SK-N-SH (cell line): ENCODE data around the gene ERVFRD-1. TPM values are rescaled to one million over a fixed set of nuclear protein-coding genes. Genes with fewer than 3 reads are reported as not detected.

Experiments used
- CTCF ChIA-PET: fragments of 300-600, 350-600 bp; formaldehyde crosslinking; extraction: SDS; loops from one replicate; lab custom pipeline; 2021; lab: Yijun Ruan, JAX
- POLR2A ChIA-PET: fragments of 350-600 bp; sonication (Branson Sonifier 250); formaldehyde crosslinking; extraction: SDS; loops from one replicate; lab custom pipeline; 2020; ENCODE audit warnings: antibody characterized with exemption, inconsistent platforms; lab: Yijun Ruan, JAX
- DNase-seq: peaks from one replicate; pipeline ENCODE4 v3.0.0; 2012
- H2AFZ ChIP-seq: fragments of 200-600 bp; sonication (generic); 2 replicates; pipeline ENCODE4 v1.8.1; 2016; ENCODE audit warnings: antibody characterized with exemption, mild to moderate bottlenecking, low read depth
- H3F3A ChIP-seq: fragments of 200-600 bp; sonication (generic); replicated peaks from 2 replicates; pipeline ENCODE3; 2016; ENCODE audit warnings: antibody characterized with exemption, mild to moderate bottlenecking; ENCODE audit not compliant: insufficient read depth
- H3K27ac ChIP-seq, 2 experiments: fragments of 200-500 bp in 1 of 2; fragments of 200-600 bp in 1 of 2; sonication (Bioruptor generic) in 1 of 2; sonication (generic), shearing (Covaris generic) in 1 of 2; 2 replicates each; pipeline versions ENCODE4 v1.5.1 to v1.6.1; 2014 to 2016; ENCODE audit warnings: low read depth in 2 of 2, inconsistent platforms in 1 of 2, low read length in 1 of 2, mild to moderate bottlenecking in 1 of 2, mixed read lengths in 1 of 2
- H3K27me3 ChIP-seq: fragments of 200-600 bp; sonication (generic), shearing (Covaris generic); 2 replicates; pipeline ENCODE4 v1.6.1; 2016; ENCODE audit warnings: mixed run types; ENCODE audit not compliant: insufficient read depth
- H3K36me3 ChIP-seq, 2 experiments: fragments of 200-500 bp in 1 of 2; fragments of 200-600 bp in 1 of 2; sonication (Bioruptor generic) in 1 of 2; sonication (generic) in 1 of 2; replicated peaks in 1 of 2; 2 replicates each; pipeline versions ENCODE3 to v1.5.1; 2014 to 2016; ENCODE audit warnings: low read length in 1 of 2, mild to moderate bottlenecking in 1 of 2; ENCODE audit not compliant: insufficient read depth in 2 of 2, control insufficient read depth in 1 of 2
- H3K4me1 ChIP-seq, 2 experiments: fragments of 200-500 bp in 1 of 2; fragments of 200-600 bp in 1 of 2; sonication (Bioruptor generic) in 1 of 2; sonication (generic), shearing (Covaris generic) in 1 of 2; 2 replicates each; pipeline versions ENCODE4 v1.5.1 to v1.6.1; 2014 to 2016; ENCODE audit warnings: low read depth in 1 of 2, low read length in 1 of 2, mixed run types in 1 of 2; ENCODE audit not compliant: insufficient read depth in 2 of 2, control insufficient read depth in 1 of 2
- H3K4me2 ChIP-seq: fragments of 200-600 bp; sonication (generic), shearing (Covaris generic); 2 replicates; pipeline ENCODE4 v1.6.1; 2017; ENCODE audit warnings: mixed run types
- H3K4me3 ChIP-seq, 2 experiments: fragments of 200-500 bp in 1 of 2; fragments of 200-600 bp in 1 of 2; sonication (Bioruptor generic) in 1 of 2; sonication (generic), shearing (Covaris generic) in 1 of 2; 2 replicates each; pipeline versions ENCODE4 v1.5.1 to v1.8.1; 2014 to 2016; ENCODE audit warnings: low read depth in 2 of 2, inconsistent platforms in 1 of 2, low read length in 1 of 2, mild to moderate bottlenecking in 1 of 2, mixed read lengths in 1 of 2, moderate library complexity in 1 of 2
- H3K79me2 ChIP-seq: fragments of 200-600 bp; sonication (generic); 2 replicates; pipeline ENCODE4 v1.8.1; 2017; ENCODE audit warnings: mild to moderate bottlenecking; ENCODE audit not compliant: insufficient read depth
- H3K9ac ChIP-seq: fragments of 200-600 bp; sonication (generic); 2 replicates; pipeline ENCODE4 v1.6.1; 2017; ENCODE audit warnings: mixed run types
- H3K9me2 ChIP-seq: fragments of 200-600 bp; sonication (generic); 2 replicates; pipeline ENCODE4 v1.6.1; 2017; ENCODE audit warnings: mixed run types
- H3K9me3 ChIP-seq: fragments of 200-600 bp; sonication (generic); 2 replicates; pipeline ENCODE4 v1.6.1; 2017; ENCODE audit warnings: mixed run types, mild to moderate bottlenecking, moderate library complexity
- H4K20me1 ChIP-seq: fragments of 200-600 bp; sonication (generic); 2 replicates; pipeline ENCODE4 v1.6.1; 2017; ENCODE audit warnings: mild to moderate bottlenecking, mixed run types; ENCODE audit not compliant: insufficient read depth
- CHD2 ChIP-seq: fragments of 150-350 bp; IDR thresholded peaks from 2 replicates; pipeline ENCODE4 v1.6.1; 2018; ENCODE audit warnings: low read length; ENCODE audit not compliant: partially characterized antibody
- ELF1 ChIP-seq: IDR thresholded peaks from 2 replicates; pipeline ENCODE4 v1.4.0; 2012
- FOSL2 ChIP-seq: IDR thresholded peaks from 2 replicates; pipeline ENCODE4 v1.4.0; 2012; ENCODE audit warnings: low read depth, mild to moderate bottlenecking, moderate library complexity, borderline replicate concordance
- GATA2 ChIP-seq: sonication (generic); formaldehyde crosslinking; IDR thresholded peaks from 2 replicates; pipeline ENCODE4 v1.5.0; 2020; ENCODE audit warnings: mild to moderate bottlenecking, missing genetic modification reagents
- JUND ChIP-seq: IDR thresholded peaks from 2 replicates; pipeline ENCODE4 v1.4.0; 2012
- MEF2A ChIP-seq: IDR thresholded peaks from 2 replicates; pipeline ENCODE4 v1.4.0; 2012; ENCODE audit warnings: low read depth, borderline replicate concordance
- NRF1 ChIP-seq: IDR thresholded peaks from 2 replicates; pipeline ENCODE4 v1.6.1; 2012; ENCODE audit warnings: low read depth, mild to moderate bottlenecking, low read length
- POLR2AphosphoS5 ChIP-seq: IDR thresholded peaks from 2 replicates; pipeline ENCODE4 v1.6.1; 2012; ENCODE audit warnings: low read depth, low read length
- RAD21 ChIP-seq: IDR thresholded peaks from 2 replicates; pipeline ENCODE4 v1.6.1; 2012; ENCODE audit warnings: mild to moderate bottlenecking, low read length
- RCOR1 ChIP-seq: fragments of 150-350 bp; IDR thresholded peaks from 2 replicates; pipeline ENCODE4 v1.6.1; 2017; ENCODE audit warnings: antibody characterized with exemption, low read length
- RFX5 ChIP-seq: IDR thresholded peaks from 2 replicates; pipeline ENCODE4 v1.6.1; 2012; ENCODE audit warnings: mild to moderate bottlenecking, improper control_type of control experiment, low read length
- RXRA ChIP-seq: IDR thresholded peaks from 2 replicates; pipeline ENCODE4 v1.4.0; 2012; ENCODE audit warnings: low read depth, mild to moderate bottlenecking, borderline replicate concordance
- TAF1 ChIP-seq: IDR thresholded peaks from 2 replicates; pipeline ENCODE4 v1.6.1; 2012; ENCODE audit warnings: low read depth, mild to moderate bottlenecking, low read length, moderate library complexity, borderline replicate concordance
- TCF12 ChIP-seq: IDR thresholded peaks from 2 replicates; pipeline ENCODE4 v1.4.0; 2012
- WGBS: methylation state at CpG from one replicate; pipeline ENCODE4 v1.1.6; 2017; ENCODE audit warnings: low lambda C conversion rate; 5-methylcytosine and 5-hydroxymethylcytosine counted together
- polyA plus RNA-seq, 3 experiments: library from polyadenylated mRNA; depleted of rRNA; stranded (reverse); fragments of >200 nt; gene quantifications; 2 replicates each; pipeline ENCODE4 v1.2.3, GENCODE V29; 2012
- TF ChIP-seq, protein P1 (sequence below): fragments of 200-600 bp; sonication (generic); IDR thresholded peaks from 2 replicates; pipeline ENCODE4 v1.6.1; 2017; ENCODE audit warnings: antibody characterized with exemption, mild to moderate bottlenecking, moderate library complexity
- TF ChIP-seq, protein P2 (sequence below): IDR thresholded peaks from 2 replicates; pipeline ENCODE4; 2012
- TF ChIP-seq, protein P3 (sequence below): IDR thresholded peaks from 2 replicates; pipeline ENCODE4 v1.4.0; 2012; ENCODE audit warnings: low read depth, borderline replicate concordance
- TF ChIP-seq, protein P4 (sequence below): IDR thresholded peaks from 2 replicates; pipeline ENCODE4 v1.4.0; 2012; ENCODE audit warnings: low read depth, borderline replicate concordance

The ERVFRD-1 gene
- polyA plus RNA-seq, 1 of the 3 experiments (the other 2 are of a cell fraction): not detected

DNA sequence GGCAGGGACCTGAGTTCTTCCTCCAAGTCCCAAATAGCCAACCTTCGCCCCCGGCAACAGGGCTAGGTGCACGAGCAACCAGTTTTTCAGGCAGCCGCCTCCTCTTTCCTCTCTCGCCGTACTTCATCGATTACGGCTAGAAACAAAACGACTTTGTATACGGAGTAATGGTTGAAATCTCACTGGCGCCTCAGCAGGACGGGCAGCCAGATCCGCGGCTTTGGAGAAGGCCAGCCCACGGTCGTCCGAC is 18.2 kb downstream of the ERVFRD-1 start:
- peak overlapping the region; percentile 98 for H2AFZ ChIP-seq
- peaks cover 16% of the 10 kb centered on the region for H3F3A ChIP-seq
- H3K79me2 ChIP-seq: peaks cover 42% of the 10 kb centered on the region
- POLR2A ChIA-PET: interaction anchor here (0.7 kb wide), 1 partner anchor 128 kb away, joined by 4 read pairs; no protein-coding TSS in a partner anchor
- peak overlapping the region; percentile 93 for H3K9ac ChIP-seq
- H3K9me3 ChIP-seq: no peaks in the 10 kb centered on the region
- TF ChIP-seq FOSL2 (no peak), JUND (no peak), CHD2 (no peak), RFX5 (no peak), NRF1 (no peak), POLR2AphosphoS5 (peak; percentile 89; the same call in 1 of the 2 replicates)
- TF ChIP-seq, protein P1, sequence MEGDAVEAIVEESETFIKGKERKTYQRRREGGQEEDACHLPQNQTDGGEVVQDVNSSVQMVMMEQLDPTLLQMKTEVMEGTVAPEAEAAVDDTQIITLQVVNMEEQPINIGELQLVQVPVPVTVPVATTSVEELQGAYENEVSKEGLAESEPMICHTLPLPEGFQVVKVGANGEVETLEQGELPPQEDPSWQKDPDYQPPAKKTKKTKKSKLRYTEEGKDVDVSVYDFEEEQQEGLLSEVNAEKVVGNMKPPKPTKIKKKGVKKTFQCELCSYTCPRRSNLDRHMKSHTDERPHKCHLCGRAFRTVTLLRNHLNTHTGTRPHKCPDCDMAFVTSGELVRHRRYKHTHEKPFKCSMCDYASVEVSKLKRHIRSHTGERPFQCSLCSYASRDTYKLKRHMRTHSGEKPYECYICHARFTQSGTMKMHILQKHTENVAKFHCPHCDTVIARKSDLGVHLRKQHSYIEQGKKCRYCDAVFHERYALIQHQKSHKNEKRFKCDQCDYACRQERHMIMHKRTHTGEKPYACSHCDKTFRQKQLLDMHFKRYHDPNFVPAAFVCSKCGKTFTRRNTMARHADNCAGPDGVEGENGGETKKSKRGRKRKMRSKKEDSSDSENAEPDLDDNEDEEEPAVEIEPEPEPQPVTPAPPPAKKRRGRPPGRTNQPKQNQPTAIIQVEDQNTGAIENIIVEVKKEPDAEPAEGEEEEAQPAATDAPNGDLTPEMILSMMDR: no peak
- TF ChIP-seq, protein P2, sequence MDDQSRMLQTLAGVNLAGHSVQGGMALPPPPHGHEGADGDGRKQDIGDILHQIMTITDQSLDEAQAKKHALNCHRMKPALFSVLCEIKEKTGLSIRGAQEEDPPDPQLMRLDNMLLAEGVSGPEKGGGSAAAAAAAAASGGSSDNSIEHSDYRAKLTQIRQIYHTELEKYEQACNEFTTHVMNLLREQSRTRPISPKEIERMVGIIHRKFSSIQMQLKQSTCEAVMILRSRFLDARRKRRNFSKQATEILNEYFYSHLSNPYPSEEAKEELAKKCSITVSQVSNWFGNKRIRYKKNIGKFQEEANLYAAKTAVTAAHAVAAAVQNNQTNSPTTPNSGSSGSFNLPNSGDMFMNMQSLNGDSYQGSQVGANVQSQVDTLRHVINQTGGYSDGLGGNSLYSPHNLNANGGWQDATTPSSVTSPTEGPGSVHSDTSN: no peak
- peaks cover 8 to 10% of the 10 kb centered on the region in 2 experiments; a peak in 3 of 4 replicates for H3K4me1 ChIP-seq
- no peaks in the 10 kb centered on the region for H3K9me2 ChIP-seq
- peaks cover 0 to 4% of the 10 kb centered on the region in 2 experiments for H3K36me3 ChIP-seq
- H3K4me2 ChIP-seq: peak overlapping the region; percentile 91
- H3K27ac ChIP-seq: peak overlapping the region; percentile 90 to 95
- H3K4me3 ChIP-seq: peak overlapping the region; percentile 86 to 87
- WGBS: under 1% methylated on average over 15 of the region's 17 CpGs
- no peak for DNase-seq
- H4K20me1 ChIP-seq: peaks cover 11% of the 10 kb centered on the region
- CTCF ChIA-PET: interaction anchor here (0.6 to 1.6 kb wide), 12 partner anchors 9 to 483 kb away, joined by 3 to 7 read pairs (median 4); no protein-coding TSS in a partner anchor
- H3K27me3 ChIP-seq: no peaks in the 10 kb centered on the region

DNA sequence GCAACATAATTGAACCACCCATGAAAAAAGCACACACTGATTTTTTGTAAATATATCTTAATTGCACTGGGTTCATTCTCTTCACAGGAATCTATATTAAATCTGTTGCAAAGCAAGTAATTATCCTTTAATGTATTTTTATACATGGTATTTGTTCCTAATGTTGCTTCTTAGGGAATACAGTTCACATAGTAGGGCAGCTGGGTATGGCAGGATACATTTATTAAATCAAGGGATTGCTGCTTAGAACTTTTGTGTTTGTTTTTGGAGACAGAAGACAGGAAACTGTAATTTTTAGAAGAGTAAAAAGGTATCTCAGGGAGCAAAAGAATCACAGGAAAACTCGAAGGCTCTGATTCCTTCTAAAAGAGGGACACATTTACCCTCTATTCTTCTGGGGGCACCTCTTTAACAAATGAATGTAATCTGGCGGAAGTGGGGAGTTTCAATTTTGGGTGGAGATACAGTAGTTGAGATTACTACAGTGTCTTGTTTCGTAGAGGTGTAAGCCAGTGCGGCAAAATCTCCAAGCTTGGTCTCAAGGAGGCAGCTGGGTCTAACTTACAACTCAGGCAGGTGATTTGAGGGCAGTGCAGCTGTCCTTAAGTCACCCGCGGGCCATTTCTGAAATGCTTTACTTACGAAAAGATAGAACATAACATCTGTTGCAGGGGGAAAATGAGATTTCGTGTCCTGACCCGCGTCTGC is 18.7 kb downstream of the ERVFRD-1 start:
- H4K20me1 ChIP-seq: peaks cover 11% of the 10 kb centered on the region
- TF ChIP-seq TCF12 (no peak), RAD21 (no peak), TAF1 (no peak), CHD2 (no peak), RCOR1 (no peak), GATA2 (no peak), RXRA (no peak), ELF1 (no peak), MEF2A (no peak)
- TF ChIP-seq, protein P3, sequence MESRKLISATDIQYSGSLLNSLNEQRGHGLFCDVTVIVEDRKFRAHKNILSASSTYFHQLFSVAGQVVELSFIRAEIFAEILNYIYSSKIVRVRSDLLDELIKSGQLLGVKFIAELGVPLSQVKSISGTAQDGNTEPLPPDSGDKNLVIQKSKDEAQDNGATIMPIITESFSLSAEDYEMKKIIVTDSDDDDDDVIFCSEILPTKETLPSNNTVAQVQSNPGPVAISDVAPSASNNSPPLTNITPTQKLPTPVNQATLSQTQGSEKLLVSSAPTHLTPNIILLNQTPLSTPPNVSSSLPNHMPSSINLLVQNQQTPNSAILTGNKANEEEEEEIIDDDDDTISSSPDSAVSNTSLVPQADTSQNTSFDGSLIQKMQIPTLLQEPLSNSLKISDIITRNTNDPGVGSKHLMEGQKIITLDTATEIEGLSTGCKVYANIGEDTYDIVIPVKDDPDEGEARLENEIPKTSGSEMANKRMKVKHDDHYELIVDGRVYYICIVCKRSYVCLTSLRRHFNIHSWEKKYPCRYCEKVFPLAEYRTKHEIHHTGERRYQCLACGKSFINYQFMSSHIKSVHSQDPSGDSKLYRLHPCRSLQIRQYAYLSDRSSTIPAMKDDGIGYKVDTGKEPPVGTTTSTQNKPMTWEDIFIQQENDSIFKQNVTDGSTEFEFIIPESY: no peak
- TF ChIP-seq, protein P4, sequence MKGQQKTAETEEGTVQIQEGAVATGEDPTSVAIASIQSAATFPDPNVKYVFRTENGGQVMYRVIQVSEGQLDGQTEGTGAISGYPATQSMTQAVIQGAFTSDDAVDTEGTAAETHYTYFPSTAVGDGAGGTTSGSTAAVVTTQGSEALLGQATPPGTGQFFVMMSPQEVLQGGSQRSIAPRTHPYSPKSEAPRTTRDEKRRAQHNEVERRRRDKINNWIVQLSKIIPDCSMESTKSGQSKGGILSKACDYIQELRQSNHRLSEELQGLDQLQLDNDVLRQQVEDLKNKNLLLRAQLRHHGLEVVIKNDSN: no peak
- TF ChIP-seq, protein P1: no peak
- H3K9me2 ChIP-seq: no peaks in the 10 kb centered on the region
- ChIA-PET POLR2A (no interaction called here), CTCF (interaction anchor here (0.6 to 1.6 kb wide), 11 partner anchors 9 to 483 kb away, joined by 3 to 7 read pairs (median 3); no protein-coding TSS in a partner anchor)
- H3K79me2 ChIP-seq: peaks cover 37% of the 10 kb centered on the region
- peaks cover 8 to 10% of the 10 kb centered on the region in 2 experiments; a peak in 3 of 4 replicates for H3K4me1 ChIP-seq
- H3K27me3 ChIP-seq: no peaks in the 10 kb centered on the region
- H3F3A ChIP-seq: peaks cover 16% of the 10 kb centered on the region
- no peaks in the 10 kb centered on the region for H3K9me3 ChIP-seq
- no peak for DNase-seq
- H3K4me3 ChIP-seq: peak overlapping the region; percentile 86 to 87
- H3K36me3 ChIP-seq: no peaks in the 10 kb centered on the region
- 26% methylated on average over 10 of the region's 10 CpGs for WGBS
- H2AFZ ChIP-seq: peak overlapping the region; percentile 98
- H3K4me2 ChIP-seq: peak overlapping the region; percentile 91
- H3K27ac ChIP-seq: peak overlapping the region; percentile 90 to 95
- H3K9ac ChIP-seq: peak overlapping the region; percentile 93
